ENCODE results near the gene CLEC2D.

CLEC2D gene

DNA sequence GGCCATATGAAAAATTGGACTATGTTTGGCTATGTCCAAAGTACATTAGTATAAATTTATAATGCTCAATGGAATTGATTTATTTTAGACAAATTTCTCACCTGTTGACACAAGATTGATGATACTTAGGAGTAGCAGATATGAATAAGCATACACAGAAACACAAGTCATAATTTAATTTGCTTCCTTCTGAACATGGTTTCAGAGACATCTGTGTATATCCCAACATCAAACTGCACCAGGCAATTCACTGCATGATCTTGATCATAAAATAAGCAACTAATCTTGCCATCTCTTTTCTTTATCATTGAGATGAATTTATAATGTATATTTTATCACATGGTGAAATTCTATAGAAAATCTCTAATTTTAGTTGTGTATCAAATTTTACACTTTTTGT, 59.6 kb downstream of the CLEC2D start:
- no peak for DNase-seq (ENCODE audit: low read depth, low spot score)

DNA sequence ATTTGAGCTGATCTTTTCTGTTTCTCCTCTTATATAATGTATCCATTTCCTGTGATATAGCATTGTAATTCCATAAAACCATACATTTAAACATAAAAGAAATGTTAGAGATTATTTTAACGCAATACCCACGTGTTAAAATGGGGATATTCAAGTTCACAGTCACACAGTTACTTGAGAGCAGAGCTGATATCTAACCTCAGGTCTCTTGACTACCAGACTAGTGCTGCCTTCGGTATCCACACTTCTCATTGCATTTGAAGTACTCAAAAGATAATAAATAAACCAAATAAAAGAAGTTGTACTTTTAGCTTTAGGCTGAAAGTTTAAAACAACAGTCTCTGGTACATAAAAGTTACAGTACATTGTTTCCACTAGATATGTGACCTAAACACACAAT, 60.5 kb downstream of the CLEC2D start:
- no peak for DNase-seq (ENCODE audit: low read depth, low spot score)

DNA sequence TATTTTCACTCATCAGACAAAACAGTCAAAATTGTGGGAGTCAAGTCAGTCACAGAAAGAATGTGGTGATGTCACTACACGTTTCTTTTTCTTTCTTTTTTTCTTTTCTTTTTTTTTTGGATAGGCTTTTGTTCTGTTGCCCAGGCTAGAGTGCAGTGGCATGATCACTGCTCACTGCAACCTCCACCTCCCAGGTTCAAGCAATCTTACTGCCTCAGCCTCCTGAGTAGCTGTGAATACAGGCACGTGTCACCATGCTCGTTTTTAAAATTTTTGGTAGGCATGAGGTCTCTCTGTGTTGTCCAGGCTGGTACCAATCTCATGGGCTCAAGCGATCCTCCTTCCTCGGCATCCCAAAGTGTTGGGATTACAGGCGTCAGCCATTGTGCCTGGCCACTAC, 61.1 kb downstream of the CLEC2D start:
- no peak for DNase-seq (ENCODE audit: low read depth, low spot score)

DNA sequence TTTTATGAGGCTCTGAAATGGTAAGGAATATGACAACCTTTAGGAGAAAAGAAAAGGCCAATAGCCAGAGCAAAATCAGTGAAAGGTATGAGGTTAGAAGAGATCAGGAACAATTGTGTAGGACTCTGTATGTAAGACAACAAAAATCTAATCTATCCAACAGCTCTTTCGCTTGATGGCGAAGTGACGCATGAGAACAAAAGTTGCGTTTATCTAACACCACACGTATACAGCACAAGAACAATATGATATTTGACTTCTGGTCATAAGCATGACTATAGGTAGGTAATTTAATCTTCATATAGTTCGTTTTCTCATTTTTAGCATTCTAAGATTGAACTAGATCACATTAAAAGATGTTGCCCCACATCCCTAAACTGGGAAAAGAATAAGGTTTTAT, 61.9 kb downstream of the CLEC2D start:
- no peak for DNase-seq (ENCODE audit: low read depth, low spot score)

DNA sequence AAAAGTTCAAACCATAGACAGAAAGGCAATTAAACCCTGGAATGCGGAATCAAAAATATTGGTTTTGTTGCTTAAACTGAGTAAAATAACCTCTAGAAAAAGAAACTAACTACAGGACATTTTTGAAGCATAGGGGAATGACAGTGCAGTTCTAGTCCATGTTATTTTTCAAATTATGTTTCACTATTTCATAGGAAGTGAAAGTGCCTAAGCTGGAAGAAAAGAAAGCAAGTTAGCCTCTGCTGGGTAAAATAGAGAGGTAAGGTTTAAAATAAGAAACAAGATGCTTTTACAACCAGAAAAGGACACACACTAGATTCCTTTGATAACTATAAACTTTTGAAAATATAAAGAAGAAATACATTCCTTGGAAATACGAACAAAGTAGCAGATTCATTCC, 62.3 kb downstream of the CLEC2D start:
- DNase-seq (ENCODE audit: low read depth, low spot score) = no peak

DNA sequence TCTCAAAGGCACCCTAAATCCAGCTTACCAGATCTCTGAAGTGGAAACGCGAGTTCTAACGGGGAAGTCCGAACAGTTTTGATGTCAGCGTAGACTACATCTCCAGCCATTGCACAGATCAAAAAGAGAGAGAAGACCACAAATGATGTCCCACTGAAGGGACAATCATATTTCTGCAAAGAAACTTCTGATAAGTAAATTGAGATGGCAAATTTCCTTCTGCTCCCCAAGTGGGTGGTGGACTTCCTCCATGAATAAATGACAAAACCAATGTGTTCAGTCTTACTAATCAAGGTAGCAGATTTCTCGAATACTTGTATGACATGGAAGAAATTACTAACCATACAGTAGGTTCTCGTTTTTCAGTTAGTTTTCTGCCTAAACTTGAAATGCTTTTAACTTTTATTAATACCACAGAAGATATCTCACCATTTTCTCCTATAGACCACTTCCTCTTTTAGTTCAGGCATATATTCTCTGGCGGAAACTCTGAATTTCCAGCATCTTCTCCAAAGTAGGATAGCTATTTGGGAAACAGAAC, 63.5 kb downstream of the CLEC2D start, which contains the start of gene CLECL1:
TSS of gene CLECL1 (minus strand) at position 177 of the 541 bp plus-strand sequence.
- DNase-seq (ENCODE audit: low read depth, low spot score) = no peak

DNA sequence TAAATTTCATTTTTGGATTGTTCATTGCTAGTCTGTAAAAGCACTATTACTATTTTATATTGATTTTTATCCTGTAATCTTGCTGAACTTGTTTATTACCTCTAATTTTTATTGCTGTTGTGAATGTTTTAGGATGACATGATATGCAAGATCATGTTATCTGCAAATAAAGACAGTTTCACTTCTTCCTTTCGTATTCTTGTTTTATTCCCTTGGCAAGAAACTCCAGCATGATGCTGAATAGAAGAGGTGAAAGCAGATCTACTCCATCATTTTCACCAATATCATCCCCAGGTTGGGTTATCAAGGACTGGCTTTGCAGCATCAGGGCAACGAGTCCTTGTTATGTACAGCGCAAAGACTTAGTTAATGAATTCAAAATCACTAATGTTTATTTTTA, 66.1 kb downstream of the CLEC2D start:
- no peak for DNase-seq (ENCODE audit: low read depth, low spot score)

DNA sequence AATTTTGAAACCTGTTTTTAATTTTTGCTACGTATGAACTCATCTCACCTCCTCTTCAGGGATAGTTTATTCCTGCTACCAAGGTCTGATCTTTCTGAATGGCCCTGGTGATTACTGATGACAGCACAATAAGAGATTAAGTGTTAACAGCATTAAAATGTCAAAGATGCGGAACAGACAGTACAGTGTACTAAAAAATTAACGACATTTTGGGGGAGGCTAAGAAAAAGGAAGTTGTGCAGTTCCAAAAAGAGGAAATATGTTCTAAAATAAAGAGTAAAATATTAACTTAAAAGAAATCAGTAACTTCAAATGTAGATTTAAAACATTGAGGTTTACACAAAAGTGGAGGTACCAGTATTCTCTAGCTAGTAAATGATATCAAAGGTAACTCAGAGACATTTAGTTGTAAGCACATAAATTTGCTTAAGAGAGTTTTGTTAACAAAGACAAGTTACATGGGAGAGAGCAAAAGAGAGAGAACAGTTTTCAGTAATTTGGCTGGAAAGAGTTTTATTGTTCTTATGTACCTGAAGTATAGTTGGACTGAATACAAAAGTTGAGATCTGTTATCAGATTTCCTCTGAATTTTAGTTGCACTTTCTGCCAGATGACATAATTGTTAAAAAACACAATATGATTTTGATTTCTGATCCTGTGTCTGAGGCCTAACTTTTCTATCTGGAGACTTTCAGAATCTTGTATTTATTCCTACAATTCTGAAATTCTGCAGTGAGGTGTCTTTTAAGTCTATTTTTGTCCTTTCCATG, 67.6 kb downstream of the CLEC2D start:
- no peak for DNase-seq (ENCODE audit: low read depth, low spot score)

DNA sequence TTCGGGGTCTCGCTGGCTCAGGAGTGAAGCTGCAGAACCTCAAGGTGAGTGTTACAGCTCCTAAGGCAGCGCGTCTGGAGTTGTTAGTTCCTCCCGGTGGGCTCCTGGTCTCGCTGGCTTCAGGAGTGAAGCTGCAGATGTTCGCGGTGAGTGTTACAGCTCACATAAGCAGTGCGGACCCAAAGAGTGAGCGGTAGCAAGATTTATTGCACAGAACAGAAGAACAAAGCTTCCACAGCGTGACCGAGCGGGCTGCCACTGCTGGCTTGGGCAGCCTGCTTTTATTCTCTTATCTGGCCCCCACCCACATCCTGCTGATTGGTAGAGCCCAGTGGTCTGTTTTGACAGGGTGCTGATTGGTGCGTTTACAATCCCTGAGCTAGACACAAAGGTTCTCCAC, 69.4 kb downstream of the CLEC2D start:
- DNase-seq (ENCODE audit: low read depth, low spot score) = peak; percentile 22

DNA sequence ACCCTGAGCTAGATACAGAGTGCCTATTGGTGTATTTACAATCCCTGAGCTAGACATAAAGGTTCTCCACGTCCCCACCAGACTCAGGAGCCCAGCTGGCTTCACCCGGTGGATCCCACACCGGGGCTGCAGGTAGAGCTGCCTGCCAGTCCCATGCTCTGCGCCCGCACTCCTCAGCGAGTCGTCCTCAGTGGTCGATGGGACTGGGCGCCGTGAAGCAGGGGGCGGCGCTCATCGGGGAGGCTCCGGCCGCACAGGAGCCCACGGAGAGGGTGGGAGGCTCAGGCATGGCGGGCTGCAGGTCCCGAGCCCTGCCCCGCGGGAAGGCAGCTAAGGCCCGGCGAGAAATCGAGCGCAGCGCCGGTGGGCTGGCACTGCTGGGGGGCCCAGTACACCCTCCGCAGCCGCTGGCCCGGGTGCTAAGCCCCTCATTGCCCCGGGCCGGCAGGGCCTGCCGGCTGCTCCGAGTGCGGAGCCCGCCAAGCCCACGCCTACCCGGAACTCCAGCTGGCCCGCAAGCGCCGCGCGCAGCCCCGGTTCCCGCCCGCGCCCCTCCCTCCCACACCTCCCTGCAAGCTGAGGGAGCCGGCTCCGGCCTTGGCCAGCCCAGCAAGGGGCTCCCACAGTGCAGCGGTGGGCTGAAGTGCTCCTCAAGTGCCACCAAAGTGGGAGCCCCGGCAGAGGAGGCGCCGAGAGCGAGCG, 70.0 kb downstream of the CLEC2D start:
- peak; percentile 55 for DNase-seq (ENCODE audit: low read depth, low spot score)

DNA sequence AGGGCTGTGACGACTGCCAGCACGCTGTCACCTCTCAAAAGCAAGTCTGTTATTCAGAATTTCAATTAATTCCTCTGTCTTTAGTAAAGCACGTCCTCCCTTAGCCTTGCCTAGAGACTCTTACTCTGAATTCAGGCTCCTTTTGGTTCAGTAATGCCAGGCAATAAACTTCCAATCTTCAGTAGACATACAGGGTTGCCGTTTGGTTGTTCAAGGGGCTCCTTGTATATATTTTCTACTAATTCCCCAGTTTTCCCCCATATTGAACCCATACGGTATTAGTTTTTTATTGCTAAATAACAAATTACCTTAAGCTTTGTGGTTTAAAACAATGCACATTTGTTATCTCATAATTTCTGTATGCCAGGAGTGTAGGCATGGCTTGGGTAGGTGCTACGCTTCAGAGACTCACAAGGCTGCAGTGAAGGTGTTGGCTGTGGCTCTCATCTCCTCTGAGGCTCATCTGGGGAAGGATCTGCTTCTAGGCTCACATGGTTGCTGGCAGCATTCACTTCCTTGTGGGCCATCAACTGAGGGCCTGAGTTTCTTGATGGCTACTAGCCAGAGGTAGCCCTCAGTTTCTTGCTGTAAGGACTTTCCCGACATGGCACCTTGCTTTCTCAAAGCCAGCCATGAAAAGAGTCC, 70.7 kb downstream of the CLEC2D start:
- peak; percentile 18 for DNase-seq (ENCODE audit: low read depth, low spot score)

DNA sequence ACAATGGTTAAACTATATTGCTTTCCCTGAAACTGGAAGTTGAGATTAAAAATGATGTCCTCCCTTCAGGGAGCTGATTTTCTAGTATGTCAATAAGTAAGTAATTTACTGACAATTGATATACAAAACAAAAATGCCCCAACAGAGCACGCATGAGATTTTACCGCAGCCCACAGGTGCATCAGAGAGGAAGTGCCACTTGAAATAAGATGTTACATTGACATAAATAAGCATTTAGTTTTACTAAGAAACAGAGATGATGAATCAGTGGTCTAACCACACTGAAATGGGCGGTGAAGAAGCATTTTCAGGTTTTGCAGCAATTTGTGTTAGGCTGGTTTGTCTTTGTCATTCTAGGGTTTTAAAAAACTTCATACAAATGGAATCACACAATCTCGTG, 72.2 kb downstream of the CLEC2D start:
- DNase-seq (ENCODE audit: low read depth, low spot score) = no peak

DNA sequence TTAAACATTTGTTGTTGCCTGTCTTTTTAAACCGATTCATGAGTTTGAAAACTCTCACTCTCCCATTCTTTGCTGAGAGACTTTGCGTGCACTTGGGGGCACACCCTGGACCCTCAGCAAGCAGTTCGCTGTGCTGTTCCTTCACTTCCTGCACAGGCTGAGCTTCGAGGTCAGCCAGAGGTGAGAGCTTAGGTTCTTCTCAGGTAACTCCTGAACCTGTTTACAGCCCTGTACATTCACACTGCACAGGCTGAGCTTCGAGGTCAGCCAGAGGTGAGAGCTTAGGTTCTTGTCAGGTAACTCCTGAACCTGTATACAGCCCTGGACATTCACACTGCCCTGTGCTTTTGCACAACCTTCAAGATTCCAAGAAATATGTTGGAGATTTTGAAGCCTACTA, 73.1 kb downstream of the CLEC2D start:
- no peak for DNase-seq (ENCODE audit: low read depth, low spot score)

DNA sequence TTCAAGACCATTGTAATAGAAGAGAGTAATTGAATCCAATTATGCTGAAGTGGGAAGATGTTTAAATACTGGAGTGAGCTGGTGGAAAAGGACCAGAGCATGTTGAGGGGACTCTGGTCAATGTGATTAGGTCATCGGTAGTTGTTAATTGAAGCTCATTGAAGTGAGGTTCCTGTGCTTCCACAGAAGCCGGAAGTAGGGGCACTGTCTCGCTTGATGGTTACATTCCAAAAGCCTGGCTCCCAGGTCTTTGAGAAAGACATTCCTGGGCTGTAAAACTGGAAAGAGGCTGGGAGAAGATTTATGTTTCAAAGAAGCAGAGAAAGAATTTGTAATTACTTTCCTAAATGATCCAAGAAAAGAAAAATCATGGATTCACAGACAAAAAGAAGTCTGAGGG, 75.7 kb downstream of the CLEC2D start:
- peak; percentile 48 for DNase-seq (ENCODE audit: low read depth, low spot score)
